ENCODE results near the gene MIER2.
"Not testable (repeated sequence)": the region's sequence is repeated elsewhere in the genome, so short reads cannot be mapped to it uniquely, and the experiment has no call there.

The MIER2 gene

DNA sequence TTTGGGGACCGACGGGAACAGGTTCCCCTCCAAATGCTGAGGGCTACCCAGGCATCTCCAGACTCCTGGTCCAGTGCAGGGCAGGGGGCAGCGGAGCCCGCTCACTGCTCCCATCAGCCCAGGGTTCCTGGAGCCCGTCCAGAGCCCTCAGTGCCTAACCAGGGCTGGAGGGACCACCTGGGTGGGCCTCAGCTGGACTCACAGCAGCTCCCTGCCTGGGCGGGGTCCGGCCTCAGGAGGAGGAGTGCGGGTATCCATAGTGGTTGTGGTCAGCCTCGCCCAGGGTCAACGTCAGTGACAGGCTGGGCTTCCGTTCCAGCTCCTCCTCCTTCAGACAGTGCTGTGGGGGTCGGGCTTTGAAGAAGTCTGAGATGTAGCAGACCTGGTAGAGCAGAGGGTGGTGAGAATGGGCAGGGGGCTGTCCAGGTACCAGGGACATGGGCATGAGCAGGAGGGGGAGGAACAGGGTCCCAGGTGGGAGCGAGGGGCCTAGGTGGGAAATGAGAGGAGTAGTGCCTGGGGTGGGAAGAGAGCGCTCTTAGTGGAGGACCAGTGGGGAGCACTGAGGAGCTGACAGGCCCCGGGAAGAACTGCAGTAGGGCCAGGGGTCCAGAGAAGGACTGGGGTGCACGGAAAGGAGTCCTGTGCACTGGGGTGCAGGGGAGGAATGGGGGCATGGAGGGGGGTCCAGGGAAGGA lies 63.3 kb downstream of the MIER2 start:
- no peak for DNase-seq

DNA sequence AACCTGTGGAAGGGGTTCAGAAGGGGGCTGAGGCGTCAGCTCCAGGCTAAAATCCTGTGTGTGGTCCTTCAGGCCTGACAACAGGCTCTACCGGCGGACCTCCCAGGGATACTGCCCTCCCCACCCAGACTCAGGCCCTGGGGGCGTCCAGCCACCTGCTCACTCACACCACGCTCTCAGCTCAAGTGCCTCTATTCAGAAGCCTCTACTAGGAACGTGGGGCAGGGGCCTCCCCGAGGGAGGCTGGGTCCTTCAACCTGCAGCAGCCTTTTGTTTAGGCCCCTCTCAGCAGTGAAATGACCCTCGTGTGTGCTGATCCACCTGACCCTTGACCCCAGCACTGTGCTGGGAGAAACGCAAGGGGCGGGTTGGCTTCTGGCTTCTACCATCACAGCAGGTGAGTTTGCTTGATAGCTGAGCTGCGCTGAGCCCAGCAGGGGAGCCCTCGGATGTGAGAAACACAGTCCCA lies 64.0 kb downstream of the MIER2 start:
- DNase-seq: no peak

DNA sequence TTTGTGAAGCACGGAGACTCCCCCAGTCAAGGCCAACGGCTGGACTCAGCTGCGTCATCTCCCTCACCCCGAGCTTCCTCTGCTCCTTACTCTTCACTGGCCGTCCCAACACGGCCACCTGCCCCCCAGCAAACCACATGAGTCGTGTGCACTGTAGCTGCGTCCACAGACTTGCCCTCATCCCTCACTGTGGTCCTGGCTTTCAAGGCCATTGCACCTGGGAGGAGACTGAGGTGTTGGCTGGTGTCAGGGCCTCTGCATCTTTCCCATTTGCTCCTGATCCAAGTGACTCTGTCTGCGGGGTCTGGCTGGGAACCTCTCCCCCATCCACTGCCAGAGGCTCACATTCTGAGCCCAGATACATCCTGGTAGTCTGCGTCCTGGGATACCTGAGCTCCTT lies 64.9 kb downstream of the MIER2 start:
- no peak for DNase-seq

DNA sequence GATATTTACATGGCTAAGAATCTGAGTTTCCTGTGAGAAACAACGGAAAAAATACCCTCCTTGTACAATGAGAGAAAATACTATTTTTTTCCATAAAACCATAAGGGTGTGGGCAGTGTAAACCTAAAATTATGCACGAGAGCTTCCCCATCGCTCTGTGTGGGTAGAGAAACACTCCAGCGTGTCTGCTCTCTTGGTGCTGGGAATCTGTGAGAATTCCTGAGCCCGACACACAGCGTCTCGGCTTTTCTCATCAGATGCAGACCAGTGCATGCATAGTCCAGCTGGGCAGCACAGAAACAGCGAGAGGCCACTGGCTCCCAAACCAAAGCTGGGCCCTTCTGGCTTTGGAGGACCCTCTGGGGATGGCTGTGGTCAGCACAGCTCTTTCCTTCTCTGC lies 65.4 kb downstream of the MIER2 start:
- no peak for DNase-seq

DNA sequence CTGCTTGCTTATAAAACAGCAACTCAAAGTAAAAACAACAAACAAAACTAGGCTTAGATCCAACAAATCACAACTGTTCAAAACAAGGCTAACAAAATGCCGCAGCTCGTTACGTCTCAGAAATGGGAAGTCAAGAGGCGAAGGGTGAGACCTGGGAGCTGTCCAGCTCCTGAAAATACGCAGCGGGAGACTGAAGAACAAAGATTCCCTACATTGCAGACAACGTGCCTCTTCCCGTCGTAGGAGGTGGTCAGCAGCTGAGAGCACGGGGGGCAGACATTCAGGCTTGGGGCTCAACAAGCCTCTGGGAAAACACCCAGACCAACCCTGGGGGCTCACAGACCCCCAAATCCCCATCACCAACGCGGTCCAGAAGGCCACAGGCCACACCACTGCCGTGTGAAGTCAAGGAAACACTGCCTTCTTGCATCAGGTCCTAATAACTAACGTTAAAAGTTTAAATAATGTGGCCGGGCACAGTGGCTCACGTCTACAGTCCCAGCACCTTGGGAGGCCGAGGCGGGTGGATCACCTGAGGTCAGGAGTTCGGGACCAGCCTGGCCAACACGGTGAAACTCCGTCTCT lies 66.9 kb downstream of the MIER2 start:
- DNase-seq: no peak

DNA sequence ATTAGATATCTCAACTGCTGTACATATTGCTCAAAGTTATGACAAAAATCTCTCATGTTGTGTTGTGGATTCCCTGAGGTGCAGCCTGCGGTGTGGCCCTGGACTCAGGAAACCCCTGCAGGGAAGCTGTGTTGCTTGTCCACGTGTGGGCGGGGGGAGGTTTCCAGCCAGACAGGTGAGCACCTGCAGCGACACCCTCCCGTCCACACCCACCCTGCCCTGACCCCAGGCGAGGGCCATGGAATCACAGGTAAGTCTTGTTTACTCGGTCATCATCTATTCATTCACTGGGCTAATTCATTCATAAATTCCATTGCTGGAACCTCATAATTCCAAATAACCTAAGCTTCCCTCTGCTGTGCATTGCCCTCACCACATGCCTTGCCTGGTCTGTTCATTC lies 67.5 kb downstream of the MIER2 start:
- DNase-seq: no peak

DNA sequence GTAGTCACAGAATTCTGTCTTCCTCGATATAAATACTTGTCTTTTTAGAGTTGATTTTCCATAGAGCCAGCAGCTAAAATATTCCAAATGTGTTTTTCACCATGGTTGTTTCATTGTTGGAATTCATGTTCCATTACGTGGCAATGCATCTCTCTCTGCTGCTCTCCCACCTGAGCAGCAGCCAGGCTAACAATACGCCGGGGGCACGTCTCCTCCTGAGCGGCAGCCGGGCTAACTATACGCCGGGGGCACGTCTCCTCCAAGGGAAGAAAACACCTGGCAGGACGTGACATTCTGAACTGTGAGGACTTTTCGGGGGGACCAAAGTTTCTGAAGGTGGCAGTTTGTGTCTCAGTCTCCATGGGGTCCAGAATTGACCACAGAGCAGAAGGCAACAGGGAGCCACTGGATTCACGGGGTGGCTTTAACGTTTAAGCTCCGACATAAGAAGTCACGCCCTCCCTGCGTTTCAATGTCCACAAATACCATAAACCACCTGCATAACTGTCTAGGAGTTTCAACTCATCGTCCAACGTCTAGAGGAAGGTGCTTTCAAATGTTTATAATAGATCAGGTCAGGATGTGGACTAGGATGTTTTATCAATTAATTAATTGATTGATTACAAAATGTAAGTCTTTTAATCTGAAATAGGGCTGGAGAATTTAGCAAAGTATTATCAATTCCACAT lies 68.5 kb downstream of the MIER2 start:
- DNase-seq: no peak

DNA sequence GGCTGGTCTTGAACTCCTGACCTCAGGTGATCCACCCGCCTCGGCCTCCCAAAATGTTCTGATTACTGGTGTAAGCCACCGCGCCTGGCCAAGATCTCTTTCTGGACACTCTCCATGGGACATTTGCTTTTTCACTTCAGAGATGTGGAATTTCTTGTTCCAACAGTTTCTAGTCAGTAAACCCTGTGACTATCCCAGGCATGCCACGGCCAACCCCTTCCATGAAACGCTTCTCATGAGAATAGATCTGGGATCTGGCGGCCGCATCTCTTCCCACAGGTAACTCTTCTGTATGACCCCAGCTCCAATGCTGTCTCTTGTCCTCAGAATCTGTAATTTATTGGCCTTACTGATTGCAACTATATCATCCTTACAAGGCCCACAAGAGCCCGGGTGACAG lies 69.6 kb downstream of the MIER2 start:
- no peak for DNase-seq

DNA sequence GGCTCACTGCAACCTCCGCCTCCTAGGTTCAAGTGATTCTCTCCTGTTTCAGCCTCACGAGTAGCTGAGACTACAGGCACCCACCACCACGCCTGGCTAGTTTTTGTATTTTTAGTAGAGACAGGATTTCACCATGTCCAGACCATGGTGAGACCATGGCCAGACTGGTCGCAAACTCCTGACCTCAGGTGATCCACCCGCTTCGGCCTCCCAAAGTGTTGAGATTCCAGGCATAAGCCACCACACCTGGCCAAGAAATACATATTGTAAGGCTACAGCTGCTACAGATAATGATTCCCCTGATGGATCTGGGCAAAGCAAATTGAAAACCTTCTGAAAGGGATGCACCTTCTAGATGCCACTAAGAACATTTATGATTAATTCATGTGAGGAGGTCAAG lies 71.2 kb downstream of the MIER2 start:
- no peak for DNase-seq

DNA sequence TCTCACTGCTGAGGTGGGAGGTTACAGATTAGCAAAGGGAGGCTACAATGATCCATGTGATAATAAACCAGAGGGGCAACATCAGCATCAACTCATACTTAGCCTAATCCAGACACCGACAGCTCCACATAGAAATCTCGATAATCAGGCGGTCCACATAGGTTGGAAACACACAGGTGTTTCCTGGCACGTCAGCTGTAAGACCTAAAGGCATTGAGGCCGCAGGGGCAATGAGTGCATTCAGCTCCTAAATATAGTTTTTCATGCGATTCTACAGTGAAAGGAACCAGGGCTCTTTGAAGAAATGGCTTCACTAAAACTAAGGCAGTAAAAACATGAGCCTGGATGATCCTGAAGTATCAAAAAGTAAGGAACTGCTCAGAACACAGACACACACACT lies 72.7 kb downstream of the MIER2 start:
- DNase-seq: no peak

DNA sequence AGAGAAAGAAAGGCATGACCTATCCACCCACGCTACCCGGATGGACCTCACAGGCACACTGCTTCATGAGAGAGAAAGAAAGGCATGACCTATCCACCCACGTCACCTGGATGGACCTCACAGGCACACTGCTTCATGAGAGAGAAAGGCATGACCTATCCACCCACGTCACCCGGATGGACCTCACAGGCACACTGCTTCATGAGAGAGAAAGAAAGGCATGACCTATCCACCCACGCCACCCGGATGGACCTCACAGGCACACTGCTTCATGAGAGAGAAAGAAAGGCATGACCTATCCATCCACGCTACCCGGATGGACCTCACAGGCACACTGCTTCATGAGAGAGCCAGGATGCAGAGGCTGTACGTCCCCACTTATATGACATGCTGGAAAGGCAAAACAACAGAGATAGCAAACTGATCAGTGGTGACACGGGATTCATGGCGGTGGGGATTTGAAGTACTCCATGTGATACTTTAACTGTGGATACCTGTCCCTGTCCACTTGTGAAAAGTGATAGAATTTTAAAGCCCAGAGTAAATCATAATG lies 73.8 kb downstream of the MIER2 start:
- not testable (repeated sequence) for DNase-seq

DNA sequence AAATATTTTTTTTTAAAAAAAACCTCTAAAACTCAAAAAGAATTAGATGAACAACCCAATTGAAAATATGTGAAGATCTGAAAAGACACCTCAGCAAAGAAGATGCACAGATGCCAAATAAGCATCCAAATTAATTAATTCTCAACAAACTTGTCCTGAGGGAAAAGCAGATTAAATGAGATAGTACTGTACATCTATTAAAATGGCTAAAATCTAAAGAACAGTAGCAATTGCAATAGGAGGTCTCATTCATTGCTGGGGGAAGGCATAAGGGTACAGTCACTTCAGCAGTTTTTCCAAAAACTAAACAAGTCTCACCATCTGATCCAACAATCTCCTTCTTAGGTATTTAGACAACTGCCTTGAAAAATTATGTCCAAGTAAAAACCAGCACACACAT lies 75.4 kb downstream of the MIER2 start:
- DNase-seq: no peak

DNA sequence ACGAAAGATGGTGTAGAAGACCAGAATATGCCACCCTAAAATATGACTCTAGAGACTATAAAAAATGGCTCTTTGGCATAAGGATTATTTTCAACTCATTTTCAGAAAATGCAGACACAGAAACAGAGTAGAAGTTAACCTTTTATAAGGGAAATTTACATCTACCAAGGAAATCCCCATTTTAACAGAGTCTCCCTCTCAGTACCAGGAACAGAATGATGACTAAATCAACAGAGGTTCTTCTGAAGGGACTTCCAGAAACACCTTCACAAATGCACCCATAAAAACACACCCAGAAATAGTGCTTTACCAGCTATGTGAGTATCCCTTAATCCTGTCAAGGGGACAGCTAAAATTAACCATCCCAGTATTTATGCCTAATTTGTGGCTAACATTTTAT lies 82.5 kb downstream of the MIER2 start:
- no peak for DNase-seq

DNA sequence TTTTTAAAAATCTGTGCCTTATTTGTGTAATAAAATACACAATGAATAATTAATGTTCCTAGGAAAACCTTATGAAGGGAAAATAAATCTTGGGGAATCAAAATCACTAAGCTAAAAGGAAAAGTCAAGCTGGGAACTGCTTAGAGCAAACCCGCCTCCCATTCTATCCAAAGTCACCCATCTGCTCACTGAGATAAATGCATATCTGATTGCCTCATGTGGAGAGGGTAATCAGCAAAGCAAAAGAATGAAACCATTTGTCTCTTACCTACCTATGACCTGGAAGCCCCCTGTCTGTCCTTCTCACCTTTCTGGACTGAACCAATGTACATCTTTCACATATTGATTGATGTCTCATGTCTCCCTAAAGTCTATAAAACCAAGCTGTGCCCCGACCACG lies 87.8 kb downstream of the MIER2 start:
- not testable (repeated sequence) for DNase-seq
